GM18502 (cell line): ENCODE data around the gene C11orf21.

Experiments
- ATAC-seq: cut with Tn5 transposase; IDR thresholded peaks from one replicate; pipeline ENCODE4 v1.9.1; 2021; ENCODE audit warnings: mild to moderate bottlenecking; ENCODE audit not compliant: unreplicated experiment, poor library complexity

C11orf21 gene

GRCh38 chr11:2264366-2265053 lies 37.2 kb downstream of the C11orf21 start:
- no peak for ATAC-seq

DNA sequence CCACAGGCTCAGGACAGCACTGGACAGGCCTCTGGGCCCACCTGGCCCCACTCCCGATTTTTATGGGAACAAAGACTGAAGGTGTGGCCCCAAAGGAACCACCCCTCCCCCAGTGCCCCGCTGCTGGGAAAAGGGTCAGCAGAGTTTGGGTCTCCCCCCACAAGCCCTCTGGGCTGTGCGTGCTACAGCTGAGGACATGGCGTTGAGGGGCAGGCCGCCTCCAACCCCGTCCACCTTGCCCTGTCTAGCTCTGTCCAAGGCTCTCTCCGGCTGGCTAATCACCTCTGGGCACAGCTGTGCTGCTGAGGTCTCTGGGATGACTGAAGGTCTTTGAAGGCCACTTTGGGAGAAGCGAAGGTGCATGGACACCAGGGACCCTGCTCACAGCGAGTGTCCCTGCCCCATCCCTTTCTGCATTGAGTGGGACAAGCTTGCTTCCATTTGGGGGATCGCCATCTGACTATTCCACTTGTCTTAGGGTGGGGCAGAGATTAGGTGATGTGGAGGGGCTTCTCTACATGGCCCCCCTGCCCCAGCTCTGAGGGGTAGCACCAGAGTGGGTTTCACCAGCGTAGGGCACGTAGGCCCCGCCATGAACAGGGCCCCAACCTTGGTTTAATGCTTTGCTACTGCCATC lies 37.9 kb downstream of the C11orf21 start:
- ATAC-seq, result no peak

DNA sequence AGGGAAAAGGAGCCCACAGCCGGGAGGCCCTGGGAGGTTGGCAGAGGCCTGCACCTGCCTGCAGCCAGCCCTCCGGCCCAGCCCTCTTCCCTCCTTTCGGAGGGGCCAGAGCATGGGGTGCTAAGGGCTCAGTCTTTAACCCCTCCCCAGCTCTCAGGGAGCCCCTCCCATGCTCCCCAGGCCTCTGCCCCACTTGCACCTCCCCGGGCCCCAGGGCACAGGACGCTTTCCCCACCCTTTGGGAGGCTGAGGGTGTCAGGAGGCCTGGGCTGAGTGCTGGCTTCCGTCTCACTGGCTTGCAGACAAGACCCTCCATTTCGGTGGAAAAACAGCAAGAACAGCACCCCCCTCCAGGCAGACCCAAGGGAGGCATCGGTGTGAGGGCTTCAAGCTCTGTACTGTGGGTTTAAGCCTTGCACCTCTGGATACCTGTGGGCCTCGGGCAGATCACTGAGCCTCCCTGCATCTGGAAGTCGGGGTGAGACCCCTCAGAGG lies 38.6 kb downstream of the C11orf21 start:
- no peak for ATAC-seq

GRCh38 chr11:2262301-2263070 lies 39.2 kb downstream of the C11orf21 start:
- ATAC-seq, result no peak

DNA sequence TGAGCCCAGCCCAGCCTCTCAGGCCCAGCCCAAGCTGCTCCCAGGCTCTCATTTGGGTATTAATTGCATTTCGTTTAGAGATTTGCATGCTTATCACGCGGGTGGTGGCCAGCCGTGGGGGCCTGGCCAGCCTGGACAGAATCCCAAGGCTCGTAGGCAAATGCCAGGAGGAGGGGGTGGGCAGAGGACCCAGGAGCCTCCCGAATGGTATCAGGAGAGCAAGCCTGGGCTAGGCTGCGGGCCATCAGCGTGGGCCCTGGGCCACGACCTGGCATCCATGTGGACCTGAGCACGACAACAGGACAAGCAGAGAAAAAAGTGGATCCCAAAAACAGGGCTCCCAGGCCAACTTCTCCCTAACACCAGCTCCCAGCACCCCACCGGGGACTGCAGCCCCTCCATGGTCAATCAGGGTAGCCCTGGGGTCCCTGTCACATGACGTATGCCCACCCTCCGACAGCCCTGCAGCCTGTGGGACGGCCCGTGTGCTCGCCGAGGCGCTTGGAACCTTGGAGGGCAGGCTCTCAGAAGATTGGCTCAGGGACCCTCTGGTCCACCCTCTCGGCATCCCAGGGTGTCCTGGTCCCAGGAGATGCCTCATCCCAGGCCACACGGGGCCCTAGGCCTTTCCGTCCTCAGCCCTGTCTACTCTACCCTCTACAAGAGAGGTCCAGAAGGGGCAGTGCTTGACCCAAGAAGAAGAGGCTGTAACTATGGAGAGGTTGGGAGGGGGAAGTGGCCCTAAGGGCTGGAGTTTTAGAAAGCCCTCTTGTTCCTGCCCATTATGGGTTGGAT lies 40.1 kb downstream of the C11orf21 start:
- ATAC-seq, result no peak

GRCh38 chr11:2260491-2261364 lies 41.0 kb downstream of the C11orf21 start:
- ATAC-seq, result no peak

DNA sequence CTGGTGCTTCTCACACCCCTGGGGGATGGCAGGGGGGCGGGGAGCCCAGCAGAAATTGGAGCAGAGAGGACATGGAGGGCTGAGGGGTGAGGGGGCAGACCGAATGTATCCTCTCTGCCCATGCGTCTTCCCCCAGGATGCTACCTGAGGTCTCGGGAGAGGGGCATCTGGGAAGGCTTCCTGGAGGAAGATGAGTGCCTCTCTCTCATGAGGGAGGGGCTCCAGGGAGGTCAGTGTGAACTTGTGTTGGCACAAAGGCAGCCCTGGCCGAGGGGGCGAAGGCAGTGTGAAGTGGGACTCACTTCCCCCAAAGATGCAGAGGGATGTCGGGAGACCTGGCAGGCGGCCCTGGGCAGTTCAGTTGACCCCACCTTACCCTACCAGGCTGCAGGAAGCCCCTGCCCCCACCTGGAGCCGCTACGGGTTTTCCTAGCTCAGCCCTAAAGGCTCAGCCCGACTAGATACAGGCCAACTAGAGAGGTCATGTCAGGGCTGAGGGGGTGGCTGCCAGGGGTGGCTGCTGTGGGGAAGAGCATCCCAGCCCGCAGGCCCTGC lies 41.7 kb downstream of the C11orf21 start:
- ATAC-seq, result no peak

GRCh38 chr11:2259466-2259830 lies 42.3 kb downstream of the C11orf21 start:
- no peak for ATAC-seq

DNA sequence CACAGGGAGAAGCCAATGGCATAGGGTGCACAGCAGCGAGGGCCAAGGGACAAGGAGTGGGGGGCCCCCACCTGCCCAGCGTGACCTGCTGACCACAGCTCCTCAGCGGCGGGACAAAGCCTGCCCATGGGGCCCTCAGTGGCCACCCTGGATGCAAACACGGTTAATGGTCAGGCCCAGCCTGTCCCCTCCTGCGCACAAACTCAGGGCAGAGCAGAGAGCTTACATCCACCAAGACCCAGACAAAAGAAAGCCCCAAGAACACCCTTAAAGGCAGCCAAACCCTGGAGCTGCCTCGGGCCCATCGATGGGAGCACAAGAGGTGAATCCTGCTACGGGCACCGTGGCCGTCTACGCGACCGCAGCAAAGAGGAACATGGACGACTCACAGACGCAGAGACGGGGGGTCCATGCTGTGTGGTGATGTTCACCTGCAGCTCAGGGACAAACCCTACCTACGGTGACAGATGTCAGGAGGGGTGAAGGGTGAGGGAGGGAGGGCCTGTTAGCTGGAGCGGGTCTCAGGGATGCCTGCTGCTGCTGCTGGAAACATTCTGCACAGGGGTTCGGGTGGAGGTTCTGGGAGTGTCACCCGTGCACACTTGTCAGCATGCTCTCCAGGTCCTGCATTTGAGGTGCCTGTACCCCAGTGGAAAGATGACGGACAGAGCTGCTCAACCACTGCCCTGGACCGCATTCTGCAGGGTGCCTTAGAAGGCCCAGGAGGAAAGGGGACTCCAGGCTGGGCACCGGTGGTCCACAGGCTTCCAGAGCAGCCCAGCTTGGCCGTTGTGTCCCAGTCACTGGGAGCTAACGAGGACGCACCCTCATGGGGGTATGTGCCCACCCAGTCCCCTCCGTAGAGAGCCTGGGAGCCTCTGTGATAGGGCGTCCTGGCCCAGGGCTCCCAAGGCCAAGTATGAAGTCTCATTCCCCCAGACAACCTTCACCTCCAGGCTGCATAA lies 42.9 kb downstream of the C11orf21 start:
- ATAC-seq, result no peak

DNA sequence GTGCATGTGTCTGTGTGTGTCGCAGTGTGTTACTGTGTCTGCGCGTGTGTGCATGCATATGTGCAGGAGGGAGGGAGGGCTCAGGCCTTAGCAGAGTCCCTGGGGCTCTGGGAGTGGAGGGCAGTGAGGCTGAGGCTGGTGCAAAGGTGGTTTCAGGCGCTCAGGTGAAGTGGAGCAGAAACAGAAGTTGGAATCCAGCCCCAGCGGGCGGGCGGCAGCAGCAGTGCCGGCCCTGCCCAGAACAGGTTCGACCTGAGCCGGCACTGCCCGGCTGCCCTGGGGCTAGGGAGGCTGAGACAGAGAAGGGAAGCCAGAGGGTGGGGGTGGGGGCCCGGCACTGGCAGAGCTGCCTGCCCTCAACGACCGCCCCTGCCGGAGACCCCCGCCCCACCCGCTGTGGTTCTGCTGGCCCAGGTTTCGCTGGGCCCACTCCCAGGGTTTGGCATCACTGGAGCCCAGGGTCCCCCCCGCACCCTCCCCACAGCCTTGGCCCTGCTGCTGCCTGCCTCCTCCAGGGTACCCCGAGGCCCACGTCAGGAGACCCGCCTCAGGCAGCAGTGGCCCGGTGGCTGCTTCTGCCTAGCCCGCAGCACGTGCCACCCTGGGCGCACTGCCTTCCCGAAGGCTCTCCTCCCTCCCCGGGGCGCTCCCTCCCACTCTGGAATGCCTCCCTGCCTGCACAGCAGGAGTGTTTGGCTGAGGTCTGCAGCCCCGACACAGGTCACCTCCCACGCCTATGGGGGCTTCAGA lies 44.6 kb downstream of the C11orf21 start:
- no peak for ATAC-seq

DNA sequence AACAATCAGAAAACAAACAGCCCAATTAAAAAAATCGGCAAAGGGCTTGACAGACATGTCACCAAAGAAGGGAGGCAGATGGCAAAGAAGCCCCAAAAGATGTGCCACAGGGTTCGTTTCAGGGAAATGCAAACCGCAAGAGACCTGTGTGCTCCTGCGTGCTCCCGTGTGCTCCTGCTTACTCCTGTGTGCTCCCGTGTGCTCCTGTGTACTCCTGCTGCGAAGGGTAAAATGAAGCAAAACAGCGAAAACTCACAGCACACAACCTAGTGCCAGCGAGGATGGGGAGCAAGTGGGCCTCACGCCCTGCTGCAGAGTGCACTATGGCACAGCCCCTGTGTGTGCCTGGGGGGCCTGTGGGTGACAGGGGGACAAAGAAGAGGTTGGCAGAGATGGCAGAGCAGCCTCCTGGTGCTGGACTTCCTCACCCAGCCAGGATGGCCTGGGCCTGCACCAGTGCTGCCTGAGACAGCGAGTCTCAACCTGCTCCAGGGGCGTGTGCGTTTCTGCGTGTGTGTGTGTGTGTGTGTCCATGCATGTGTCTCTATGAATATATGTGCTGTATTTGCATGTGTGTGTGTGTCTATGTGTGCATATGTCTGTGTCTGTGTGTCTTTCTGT lies 45.3 kb downstream of the C11orf21 start:
- ATAC-seq, result no peak

- no peak for ATAC-seq
These were observed 49.7 kb downstream of the C11orf21 start for GRCh38 chr11:2252018-2252417.

GRCh38 chr11:2251138-2251537 lies 50.6 kb downstream of the C11orf21 start:
- no peak for ATAC-seq

GRCh38 chr11:2250485-2250884 lies 51.2 kb downstream of the C11orf21 start:
- no peak for ATAC-seq

GRCh38 chr11:2250041-2250440 lies 51.7 kb downstream of the C11orf21 start:
- no peak for ATAC-seq

- ATAC-seq, result no peak
These were observed 52.4 kb downstream of the C11orf21 start for GRCh38 chr11:2249189-2249916.
